H1 (cell line): ENCODE results near the gene SHANK1. TPM values are rescaled to one million over a fixed set of nuclear protein-coding genes. Genes with fewer than 3 reads are reported as not detected.

ENCODE experiments used
- CTCF ChIA-PET: fragments of 300-600 bp; sonication (Branson Sonifier 250); formaldehyde crosslinking; loops from one replicate; lab custom pipeline; 2021; ENCODE audit not compliant: partially characterized antibody; lab: Charles Lee
- POLR2A ChIA-PET: fragments of 300-600 bp; sonication (Branson Sonifier 250); formaldehyde crosslinking; loops from one replicate; lab custom pipeline; 2021; ENCODE audit warnings: inconsistent platforms; ENCODE audit not compliant: partially characterized antibody; lab: Charles Lee
- DNase-seq, 2 experiments: peaks; one replicate each; pipeline versions ENCODE4 v3.0.0 to v3.0.0-alpha.2; 2010 to 2022; ENCODE audit warnings: low spot score in 2 of 2, low read depth in 1 of 2, mixed read lengths in 1 of 2
- FAIRE-seq: peaks from 2 replicates; lab custom pipeline; 2011; peaks lifted over from hg19 to GRCh38; lab: Jason Lieb, UNC
- H2AFZ ChIP-seq: 2 replicates; pipeline ENCODE4 v1.8.1; 2012; ENCODE audit warnings: low read length, inconsistent platforms
- H2AK5ac ChIP-seq: 2 replicates; pipeline ENCODE4 v1.6.1; 2013; ENCODE audit warnings: low read depth, low read length
- H2BK120ac ChIP-seq: replicated peaks from 2 replicates; pipeline ENCODE3; 2013; ENCODE audit warnings: low read depth, low read length, inconsistent platforms
- H2BK12ac ChIP-seq: 2 replicates; pipeline ENCODE4 v1.6.1; 2013; ENCODE audit warnings: low read depth, low read length
- H2BK15ac ChIP-seq: 2 replicates; pipeline ENCODE4 v1.6.1; 2013; ENCODE audit warnings: low read length
- H2BK20ac ChIP-seq: 2 replicates; pipeline ENCODE4 v1.6.1; 2013; ENCODE audit warnings: low read length
- H2BK5ac ChIP-seq: 2 replicates; pipeline ENCODE4 v1.6.1; 2013; ENCODE audit warnings: low read depth, low read length
- H3K14ac ChIP-seq: 2 replicates; pipeline ENCODE4 v1.6.1; 2013; ENCODE audit warnings: inconsistent platforms; ENCODE audit not compliant: insufficient read length
- H3K18ac ChIP-seq: 2 replicates; pipeline ENCODE4 v1.6.1; 2013; ENCODE audit warnings: low read length; ENCODE audit errors: extremely low read depth
- H3K23ac ChIP-seq: 2 replicates; pipeline ENCODE4 v1.6.1; 2013; ENCODE audit warnings: inconsistent platforms; ENCODE audit not compliant: insufficient read length
- H3K23me2 ChIP-seq: 2 replicates; pipeline ENCODE4 v1.6.1; 2013; ENCODE audit warnings: low read depth, low read length
- H3K27ac ChIP-seq: 2 replicates; pipeline ENCODE4 v1.6.1; 2011; ENCODE audit warnings: low read depth, low read length, inconsistent platforms
- H3K27me3 ChIP-seq, 4 experiments: replicated peaks in 1 of 4; 1 replicate in 1 of 4; 2 replicates in 3 of 4; pipeline versions ENCODE4 v1.6.1 to v1.8.1; 2011 to 2013; ENCODE audit warnings: low read length in 3 of 4, mild to moderate bottlenecking in 3 of 4, inconsistent platforms in 2 of 4, mixed read lengths in 2 of 4, moderate library complexity in 1 of 4; ENCODE audit not compliant: control insufficient read depth in 3 of 4, insufficient read depth in 3 of 4; ENCODE audit errors: extremely low read depth in 1 of 4
- H3K36me3 ChIP-seq, 4 experiments: 2 replicates each; pipeline versions ENCODE4 v1.6.1 to v1.8.1; 2011 to 2013; ENCODE audit warnings: mild to moderate bottlenecking in 4 of 4, low read length in 3 of 4, moderate library complexity in 2 of 4, control low read depth in 1 of 4, inconsistent platforms in 1 of 4; ENCODE audit not compliant: insufficient read depth in 4 of 4, control insufficient read depth in 2 of 4
- H3K4ac ChIP-seq: replicated peaks from 2 replicates; pipeline ENCODE3; 2013; ENCODE audit warnings: low read length, low read depth, mixed read lengths, inconsistent platforms; ENCODE audit not compliant: insufficient read length
- H3K4me1 ChIP-seq, 4 experiments: replicated peaks in 1 of 4; 1 replicate in 1 of 4; 2 replicates in 3 of 4; pipeline versions ENCODE4 v1.6.1 to v1.8.1; 2011 to 2013; ENCODE audit warnings: low read length in 3 of 4, inconsistent platforms in 2 of 4, mixed read lengths in 1 of 4; ENCODE audit not compliant: insufficient read depth in 4 of 4, control insufficient read depth in 3 of 4
- H3K4me2 ChIP-seq, 2 experiments: 2 replicates each; pipeline versions ENCODE4 v1.6.1 to v1.8.1; 2011 to 2013; ENCODE audit warnings: low read depth in 2 of 2, low read length in 2 of 2, control low read depth in 1 of 2, inconsistent platforms in 1 of 2, mild to moderate bottlenecking in 1 of 2; ENCODE audit not compliant: insufficient read depth in 1 of 2
- H3K4me3 ChIP-seq, 4 experiments: fragments of 200-600, 300-600 bp in 1 of 4; sonication (generic), shearing (Covaris generic), sonication (Bioruptor Twin) in 1 of 4; 2 replicates each; pipeline versions ENCODE4 v1.5.1 to v1.8.1; 2011 to 2016; ENCODE audit warnings: low read length in 4 of 4, low read depth in 3 of 4, control low read depth in 2 of 4, inconsistent platforms in 2 of 4, mild to moderate bottlenecking in 2 of 4, mixed read lengths in 1 of 4, moderate library complexity in 1 of 4; ENCODE audit not compliant: insufficient read depth in 2 of 4; ENCODE audit errors: extremely low read depth in 1 of 4
- H3K56ac ChIP-seq: replicated peaks from 2 replicates; pipeline ENCODE3; 2013; ENCODE audit warnings: low read depth, mild to moderate bottlenecking, mixed read lengths, low read length, inconsistent platforms; ENCODE audit not compliant: insufficient read length
- H3K79me1 ChIP-seq: 2 replicates; pipeline ENCODE4 v1.6.1; 2013; ENCODE audit warnings: low read depth, low read length, control low read depth
- H3K79me2 ChIP-seq, 2 experiments: 2 replicates each; pipeline versions ENCODE4 v1.6.1 to v1.8.1; 2012 to 2013; ENCODE audit warnings: low read length in 2 of 2, mild to moderate bottlenecking in 2 of 2, inconsistent platforms in 1 of 2; ENCODE audit not compliant: insufficient read depth in 2 of 2, control insufficient read depth in 1 of 2
- H3K9ac ChIP-seq, 4 experiments: replicated peaks in 1 of 4; 1 replicate in 1 of 4; 2 replicates in 3 of 4; pipeline versions ENCODE4 v1.6.1 to v1.8.1; 2011 to 2013; ENCODE audit warnings: low read depth in 3 of 4, low read length in 3 of 4, control low read depth in 2 of 4, mild to moderate bottlenecking in 2 of 4, moderate library complexity in 2 of 4, inconsistent platforms in 1 of 4; ENCODE audit errors: extremely low read depth in 1 of 4
- H3K9me3 ChIP-seq, 2 experiments: 2 replicates each; pipeline versions ENCODE4 v1.6.1 to v1.8.1; 2012 to 2013; ENCODE audit warnings: mild to moderate bottlenecking in 2 of 2, moderate library complexity in 2 of 2, control low read depth in 1 of 2, inconsistent platforms in 1 of 2, low read depth in 1 of 2, low read length in 1 of 2, mixed read lengths in 1 of 2; ENCODE audit not compliant: insufficient read depth in 2 of 2
- H4K20me1 ChIP-seq, 2 experiments: replicated peaks in 1 of 2; 2 replicates each; pipeline versions ENCODE3 to v1.8.1; 2011 to 2013; ENCODE audit warnings: inconsistent platforms in 2 of 2, low read length in 2 of 2, mild to moderate bottlenecking in 1 of 2; ENCODE audit not compliant: insufficient read depth in 2 of 2, control insufficient read depth in 1 of 2
- H4K5ac ChIP-seq: 2 replicates; pipeline ENCODE4 v1.6.1; 2013; ENCODE audit warnings: low read length, low read depth, mixed read lengths, inconsistent platforms; ENCODE audit not compliant: insufficient read length
- H4K8ac ChIP-seq: 2 replicates; pipeline ENCODE4 v1.8.0; 2013; ENCODE audit warnings: mild to moderate bottlenecking, moderate library complexity, low read length, inconsistent platforms; ENCODE audit not compliant: insufficient read depth; ENCODE audit errors: extremely low read depth
- H4K91ac ChIP-seq: replicated peaks from 2 replicates; pipeline ENCODE3; 2013; ENCODE audit warnings: low read length, mixed read lengths, inconsistent platforms; ENCODE audit not compliant: insufficient read length
- ASH2L ChIP-seq: fragments of 200-600, 300-600 bp; sonication (generic); IDR thresholded peaks from one replicate; pipeline ENCODE4 v1.7.1; 2017; ENCODE audit warnings: low read length
- CBX8 ChIP-seq: fragments of 300-800, 300-1000 bp; sonication (generic); IDR thresholded peaks from 2 replicates; pipeline ENCODE4 v1.7.1; 2016; ENCODE audit warnings: low read depth, low read length, borderline replicate concordance
- EZH2 ChIP-seq: fragments of 200-600 bp; sonication (generic); IDR thresholded peaks from 2 replicates; pipeline ENCODE4 v1.7.1; 2012; ENCODE audit warnings: low read depth, mild to moderate bottlenecking, moderate library complexity, low read length, inconsistent platforms; ENCODE audit not compliant: severe bottlenecking
- KDM1A ChIP-seq: fragments of 200-600, 300-600 bp; sonication (generic); IDR thresholded peaks from 2 replicates; pipeline ENCODE4 v1.7.1; 2016; ENCODE audit warnings: mild to moderate bottlenecking, low read length, borderline replicate concordance
- PHF8 ChIP-seq: fragments of 200-600 bp; sonication (generic); conservative IDR thresholded peaks from 2 replicates; pipeline ENCODE4 v1.7.1; 2012; ENCODE audit warnings: low read depth, mild to moderate bottlenecking, inconsistent platforms, low read length, moderate library complexity
- RNF2 ChIP-seq: fragments of 200-900, 300-1000 bp; sonication (generic); IDR thresholded peaks from 2 replicates; pipeline ENCODE4 v1.7.1; 2016; ENCODE audit warnings: borderline replicate concordance, low read depth, mild to moderate bottlenecking, antibody characterized with exemption, low read length; ENCODE audit not compliant: poor library complexity, severe bottlenecking; ENCODE audit errors: missing control alignments
- WGBS, 2 experiments: shearing (Covaris generic) in 1 of 2; methylation state at CpG; one replicate each; pipeline versions ENCODE4 v1.1.6 to v1.1.7; 2013 to 2015; ENCODE audit warnings: low lambda C conversion rate in 2 of 2, mixed read lengths in 2 of 2, inconsistent platforms in 1 of 2, low coverage in 1 of 2, missing lambda C conversion rate in 1 of 2; ENCODE audit not compliant: insufficient replicate concordance in 2 of 2, insufficient coverage in 1 of 2, insufficient read length in 1 of 2; ENCODE audit errors: extremely low coverage in 1 of 2, missing lambda C conversion rate in 1 of 2; 5-methylcytosine and 5-hydroxymethylcytosine counted together
- polyA plus RNA-seq, 7 experiments: library from polyadenylated mRNA; depleted of rRNA in 3 of 7; stranded (reverse) in 5 of 7; unstranded in 2 of 7; fragments of >200 nt in 5 of 7; fragments of 200-250 nt in 2 of 7; gene quantifications; 1 replicate in 5 of 7; 2 replicates in 1 of 7; 4 replicates in 1 of 7; pipeline versions ENCODE4 v1.2.1 to v1.2.3, GENCODE V29; 2011 to 2013; ENCODE audit warnings: missing spikeins in 2 of 7, mixed read lengths in 2 of 7
- total RNA-seq: library from RNA; stranded (reverse); fragmentation: NEBNext Ultra II Directional; extraction: Animal tissue kit (Norgen Biotek cat#: 25700); gene quantifications from 2 replicates; pipeline ENCODE4 v1.2.1, GENCODE V29; 2021
- TF ChIP-seq, protein P1 (sequence below): IDR thresholded peaks from 2 replicates; pipeline ENCODE4 v1.6.1; 2012; ENCODE audit warnings: inconsistent platforms

Gene SHANK1
- total and polyA plus RNA-seq, 2 of the 8 experiments (the other 6 are each of a cell fraction or from before 2014, with no cell fraction given), result 1.1 to 3.7 TPM

DNA sequence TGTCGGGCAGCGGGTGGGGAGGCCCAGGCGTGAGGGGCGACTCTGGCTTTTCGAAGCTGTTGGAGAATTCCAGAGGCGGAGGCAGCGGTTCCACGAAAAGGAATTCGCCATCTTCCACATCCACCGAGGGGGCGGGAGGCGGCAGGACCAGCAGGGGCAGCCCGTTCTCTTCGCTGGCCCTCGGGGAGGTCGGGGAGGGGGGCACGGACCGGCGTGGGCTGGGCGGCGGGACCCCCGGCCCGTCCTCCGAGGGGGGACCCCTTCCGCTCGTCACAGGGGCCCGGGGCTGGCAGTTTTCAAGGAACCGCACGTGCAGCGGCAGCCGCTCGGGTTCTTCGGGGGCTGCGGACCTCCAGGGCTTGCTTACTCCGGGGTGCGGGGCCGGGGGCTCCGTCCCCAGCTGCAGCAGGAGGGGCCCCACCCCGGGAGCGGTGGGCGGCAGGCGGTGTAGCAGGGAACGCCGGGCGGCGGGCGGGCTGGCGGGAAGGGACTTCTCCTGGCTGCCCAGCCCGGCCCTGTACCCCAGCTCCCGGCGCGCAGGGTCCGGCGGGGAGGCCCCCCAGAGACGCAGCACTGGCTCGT is 52.3 kb downstream of the SHANK1 start:
- POLR2A ChIA-PET, result interaction anchor here (0.9 to 1.0 kb wide), 3 partner anchors 11 to 128 kb away, joined by 3 read pairs; no protein-coding TSS in a partner anchor

More for the DNA sequence above, 52.3 kb downstream of the SHANK1 start:
- Histone ChIP-seq H2BK15ac (no peak overlapping the region), H2BK20ac (no peak overlapping the region), H3K27me3 (peaks cover 27 to 40% (median 35%) of the 10 kb centered on the region in 4 experiments), H3K4me1 (peaks cover 0 to 5% (median 3%) of the 10 kb centered on the region in 4 experiments; a peak in 5 of 7 replicates), H3K14ac (no peak overlapping the region), H4K20me1 (peaks cover 0 to 7% of the 10 kb centered on the region in 2 experiments), H4K5ac (no peak overlapping the region), H2BK12ac (no peak overlapping the region), H2BK5ac (no peak overlapping the region), H3K4me2 (peak overlapping the region; percentile 49 to 64; a peak in 3 of 4 replicates), H3K4me3 (peak overlapping the region in 1 of 4 experiments; percentile 53; a peak in 3 of 8 replicates), H3K9me3 (0 out of 4 replicates have a peak, but pooled peaks cover 0 to 5% of the 10 kb centered on the region in 2 experiments), H2AK5ac (no peak overlapping the region), H3K79me1 (no peaks in the 10 kb centered on the region), H3K23ac (no peak overlapping the region), H3K18ac (no peak overlapping the region), H4K91ac (no peak overlapping the region), H3K36me3 (no peaks in the 10 kb centered on the region; a peak in 1 of 8 replicates), H2BK120ac (no peak overlapping the region), H3K9ac (no peak overlapping the region), H3K79me2 (no peaks in the 10 kb centered on the region), H3K23me2 (peaks cover 1% of the 10 kb centered on the region; the same call in 1 of the 2 replicates), H3K4ac (no peak overlapping the region), H3K56ac (no peak overlapping the region), H3K27ac (no peak overlapping the region), H2AFZ (no peak overlapping the region), H4K8ac (no peak overlapping the region)
- DNase-seq (peak in 1 of 2 experiments; percentile 60), FAIRE-seq (no peak)
- TF ChIP-seq EZH2 (peak; percentile 76), KDM1A (no peak), RNF2 (no peak), PHF8 (no peak), ASH2L (no peak), CBX8 (no peak)
- TF ChIP-seq, protein P1, sequence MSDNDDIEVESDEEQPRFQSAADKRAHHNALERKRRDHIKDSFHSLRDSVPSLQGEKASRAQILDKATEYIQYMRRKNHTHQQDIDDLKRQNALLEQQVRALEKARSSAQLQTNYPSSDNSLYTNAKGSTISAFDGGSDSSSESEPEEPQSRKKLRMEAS, result no peak
- CTCF ChIA-PET, result interaction anchor here (0.9 to 1.6 kb wide), 5 partner anchors 56 to 180 kb away, joined by 3 to 7 read pairs (median 3); partner anchors contain the start of gene CLEC11A
- WGBS, 2 experiments, result 43% methylated on average over 23 of the region's 56 CpGs; no CpG with 5 or more reads in 1 of the 2 experiments
